NOMO-1 treated with dmso at 0.1 percent for 144 hours (cell line): ENCODE results near the gene TESK2.
A peak's percentile ranks its signal among the peaks of the same experiment; 100 is the strongest.

ENCODE experiments used
- DNase-seq: peaks from one replicate; lab custom pipeline; 2025; ENCODE audit not compliant: unreplicated experiment; lab: John Stamatoyannopoulos, UW

The TESK2 gene

GRCh38 chr1:45314266-45314665 lies 176.7 kb downstream of the TESK2 start:
- DNase-seq, result no peak

GRCh38 chr1:45306905-45307304 lies 184.1 kb downstream of the TESK2 start:
- no peak for DNase-seq

- DNase-seq, result no peak
Measured at GRCh38 chr1:45306319-45306718, 184.6 kb downstream of the TESK2 start.

- DNase-seq, result no peak
Measured at GRCh38 chr1:45305231-45305630, 185.7 kb downstream of the TESK2 start.

- DNase-seq, result no peak
Measured at GRCh38 chr1:45304311-45305081, 186.5 kb downstream of the TESK2 start.

GRCh38 chr1:45303520-45304310 lies 187.2 kb downstream of the TESK2 start:
- peak; percentile 92 for DNase-seq

GRCh38 chr1:45302505-45303150 lies 188.3 kb downstream of the TESK2 start:
- DNase-seq, result no peak

GRCh38 chr1:45300669-45300997 lies 190.3 kb downstream of the TESK2 start:
- DNase-seq, result no peak

GRCh38 chr1:45299981-45300668 lies 190.8 kb downstream of the TESK2 start:
- peak; percentile 54 for DNase-seq

- no peak for DNase-seq
Measured at GRCh38 chr1:45299296-45299695, 191.7 kb downstream of the TESK2 start.

GRCh38 chr1:45297666-45298356 lies 193.2 kb downstream of the TESK2 start:
- no peak for DNase-seq
